Natural killer cell (primary cell): Measurements from ENCODE around the gene FAR1. TPM values are rescaled to one million over a fixed set of nuclear protein-coding genes. Genes with fewer than 3 reads are reported as not detected.

Experiments
- ATAC-seq, 3 donors: fragments of 150-1000 bp in 2 of 3; fragments of 200-7000 bp in 1 of 3; cut with Tn5 transposase; 1 replicate in 1 of 3; 2 replicates in 2 of 3; pipeline ENCODE4 v1.10.0; 2021; ENCODE audit warnings: mild to moderate bottlenecking in 2 of 3, moderate library complexity in 2 of 3
- DNase-seq, 2 donors: peaks; one replicate each; pipeline versions ENCODE4 v3.0.0 to v3.0.0-alpha.2; 2013 to 2021; ENCODE audit warnings: mixed read lengths in 1 of 2
- H3K27ac ChIP-seq: one replicate; pipeline ENCODE4 v1.5.1; 2013; ENCODE audit warnings: mild to moderate bottlenecking, low read length
- H3K27me3 ChIP-seq: one replicate; pipeline ENCODE4 v1.6.1; 2013; ENCODE audit warnings: low read length; ENCODE audit not compliant: control insufficient read depth, insufficient read depth
- H3K36me3 ChIP-seq: one replicate; pipeline ENCODE4 v1.6.1; 2013; ENCODE audit warnings: low read length; ENCODE audit not compliant: control insufficient read depth, insufficient read depth
- H3K4me1 ChIP-seq: one replicate; pipeline ENCODE4 v1.6.1; 2013; ENCODE audit warnings: low read length; ENCODE audit not compliant: control insufficient read depth, insufficient read depth
- H3K4me3 ChIP-seq: one replicate; pipeline ENCODE4 v1.5.1; 2013; ENCODE audit warnings: low read length
- H3K9me3 ChIP-seq: one replicate; pipeline ENCODE4 v1.6.1; 2013; ENCODE audit warnings: low read length; ENCODE audit not compliant: control insufficient read depth, insufficient read depth
- H3K27ac Mint-ChIP-seq, 2 donors: one replicate each; pipeline ENCODE4 v1.8.0; 2022; ENCODE audit warnings: mild to moderate bottlenecking in 2 of 2, mixed read lengths in 2 of 2, moderate library complexity in 1 of 2
- H3K27me3 Mint-ChIP-seq, 2 donors: one replicate each; pipeline ENCODE4 v1.8.0; 2022; ENCODE audit warnings: low read depth in 2 of 2, mixed read lengths in 2 of 2
- H3K36me3 Mint-ChIP-seq: one replicate; pipeline ENCODE4 v1.8.0; 2022; ENCODE audit warnings: mixed read lengths
- H3K4me1 Mint-ChIP-seq, 2 donors: one replicate each; pipeline ENCODE4 v1.8.0; 2022; ENCODE audit warnings: mixed read lengths in 2 of 2
- H3K4me3 Mint-ChIP-seq: one replicate; pipeline ENCODE4 v1.8.0; 2022; ENCODE audit warnings: mild to moderate bottlenecking, moderate library complexity, mixed read lengths
- H3K9me3 Mint-ChIP-seq, 2 donors: one replicate each; pipeline ENCODE4 v1.8.0; 2022; ENCODE audit warnings: mixed read lengths in 2 of 2
- CTCF ChIP-seq: fragments of 200-600 bp; IDR thresholded peaks from one replicate; pipeline ENCODE4 v1.8.0; 2022; ENCODE audit warnings: antibody characterized with exemption
- WGBS: methylation state at CpG from one replicate; pipeline ENCODE4 v1.1.7; 2013; ENCODE audit warnings: missing lambda C conversion rate; ENCODE audit not compliant: insufficient coverage; 5-methylcytosine and 5-hydroxymethylcytosine counted together
- intact Hi-C: fragments of 100-400 bp; cut with micrococcal nuclease; formaldehyde crosslinking; loops from one replicate; pipeline ENCODE4 v1.14.2; 2022
- total RNA-seq, 4 donors: library from RNA; stranded (reverse); fragments of 120-200 nt in 1 of 4; gene quantifications; one replicate each; pipeline versions ENCODE4 v1.2.3 to v1.2.4, GENCODE V29; 2013 to 2022

FAR1 gene
- total RNA-seq, 3 donors from 2014 or later (not counting 1 experiment from before 2014, with no cell fraction given): 59.5 to 74.7 (median 74.6) TPM

GRCh38 chr11:13663631-13664071 is 4.8 kb upstream of the FAR1 start:
- H3K9me3 ChIP-seq: peaks cover 14% of the 10 kb centered on the region
- H3K27me3 Mint-ChIP-seq: peaks cover 7 to 11% of the 10 kb centered on the region in 2 donors
- peaks cover 6% of the 10 kb centered on the region for H3K36me3 Mint-ChIP-seq
- H3K27me3 ChIP-seq: no peaks in the 10 kb centered on the region
- H3K27ac Mint-ChIP-seq: no peak overlapping the region
- H3K9me3 Mint-ChIP-seq: peaks cover 4 to 6% of the 10 kb centered on the region in 2 donors
- H3K36me3 ChIP-seq: no peaks in the 10 kb centered on the region
- ATAC-seq: no peak
- peaks cover 4 to 13% of the 10 kb centered on the region in 2 donors for H3K4me1 Mint-ChIP-seq
- peaks cover 5% of the 10 kb centered on the region for H3K4me1 ChIP-seq
- no peak overlapping the region for H3K27ac ChIP-seq
- DNase-seq: no peak
- no peak for TF ChIP-seq CTCF
- no peak overlapping the region for H3K4me3 ChIP-seq
- no peak overlapping the region for H3K4me3 Mint-ChIP-seq
- 94% methylated on average over 1 of the region's 1 CpG for WGBS
- intact Hi-C loops: no loop called here

- Histone ChIP-seq H3K9me3 (peaks cover 7% of the 10 kb centered on the region), H3K36me3 (no peaks in the 10 kb centered on the region), H3K4me1 (peaks cover 9% of the 10 kb centered on the region), H3K27ac (no peak overlapping the region), H3K4me3 (no peak overlapping the region), H3K27me3 (no peaks in the 10 kb centered on the region)
- no peaks in the 10 kb centered on the region for H3K9me3 Mint-ChIP-seq
- peaks cover 9 to 20% of the 10 kb centered on the region in 2 donors for H3K4me1 Mint-ChIP-seq
- TF ChIP-seq CTCF: no peak
- no peak overlapping the region for H3K4me3 Mint-ChIP-seq
- no peak overlapping the region for H3K27ac Mint-ChIP-seq
- H3K27me3 Mint-ChIP-seq: peaks cover 7 to 11% of the 10 kb centered on the region in 2 donors
- no peak for ATAC-seq
- 75% methylated on average over 1 of the region's 1 CpG for WGBS
- DNase-seq: no peak
- intact Hi-C loops: no loop called here
- no peaks in the 10 kb centered on the region for H3K36me3 Mint-ChIP-seq
Measured at GRCh38 chr11:13664351-13664750, 4.1 kb upstream of the FAR1 start.

- Histone ChIP-seq H3K27ac (no peak overlapping the region), H3K9me3 (no peaks in the 10 kb centered on the region), H3K4me1 (peaks cover 20% of the 10 kb centered on the region), H3K4me3 (no peak overlapping the region), H3K27me3 (no peaks in the 10 kb centered on the region), H3K36me3 (no peaks in the 10 kb centered on the region)
- H3K27ac Mint-ChIP-seq: no peak overlapping the region
- H3K4me3 Mint-ChIP-seq: no peak overlapping the region
- peaks cover 28 to 40% of the 10 kb centered on the region in 2 donors for H3K4me1 Mint-ChIP-seq
- intact Hi-C loops: loop anchor here (5.0 kb wide), 1 partner anchor 389 kb away; the partner anchor contains the start of gene BMAL1
- no peak for DNase-seq
- H3K9me3 Mint-ChIP-seq: no peaks in the 10 kb centered on the region
- TF ChIP-seq CTCF: no peak
- no peak for ATAC-seq
- H3K27me3 Mint-ChIP-seq: peaks cover 0 to 11% of the 10 kb centered on the region in 2 donors
- no peaks in the 10 kb centered on the region for H3K36me3 Mint-ChIP-seq
Measured at GRCh38 chr11:13666708-13667107, 1.8 kb upstream of the FAR1 start.

GRCh38 chr11:13667245-13667644 is 1.2 kb upstream of the FAR1 start:
- Mint-ChIP-seq H3K9me3 (no peaks in the 10 kb centered on the region), H3K36me3 (no peaks in the 10 kb centered on the region), H3K27ac (peak overlapping the region; percentile 88 to 97), H3K4me1 (peaks cover 33 to 44% of the 10 kb centered on the region in 2 donors), H3K27me3 (peaks cover 0 to 11% of the 10 kb centered on the region in 2 donors), H3K4me3 (peak overlapping the region; percentile 71)
- Histone ChIP-seq H3K4me1 (peaks cover 20% of the 10 kb centered on the region), H3K27ac (no peak overlapping the region), H3K36me3 (no peaks in the 10 kb centered on the region), H3K27me3 (no peaks in the 10 kb centered on the region), H3K4me3 (no peak overlapping the region), H3K9me3 (no peaks in the 10 kb centered on the region)
- intact Hi-C loops: loop anchor here (5.0 kb wide), 1 partner anchor 390 kb away; the partner anchor contains the start of gene BMAL1
- TF ChIP-seq CTCF: no peak
- ATAC-seq (no peak), DNase-seq (peak in 1 of 2 donors; percentile 22)
- WGBS: 54% methylated on average over 5 of the region's 5 CpGs
